HL-60 (cell line): ENCODE results near the gene SRMS.

Source experiments
- TF ChIP-seq, protein P1 (sequence below): IDR thresholded peaks from one replicate; pipeline ENCODE4 v1.5.1; 2011; ENCODE audit warnings: low read length, control low read depth, inconsistent platforms; ENCODE audit not compliant: insufficient read depth
- TF ChIP-seq, protein P2 (sequence below): IDR thresholded peaks from 2 replicates; pipeline ENCODE4 v1.6.1; 2012; ENCODE audit warnings: low read depth; ENCODE audit not compliant: insufficient replicate concordance

DNA sequence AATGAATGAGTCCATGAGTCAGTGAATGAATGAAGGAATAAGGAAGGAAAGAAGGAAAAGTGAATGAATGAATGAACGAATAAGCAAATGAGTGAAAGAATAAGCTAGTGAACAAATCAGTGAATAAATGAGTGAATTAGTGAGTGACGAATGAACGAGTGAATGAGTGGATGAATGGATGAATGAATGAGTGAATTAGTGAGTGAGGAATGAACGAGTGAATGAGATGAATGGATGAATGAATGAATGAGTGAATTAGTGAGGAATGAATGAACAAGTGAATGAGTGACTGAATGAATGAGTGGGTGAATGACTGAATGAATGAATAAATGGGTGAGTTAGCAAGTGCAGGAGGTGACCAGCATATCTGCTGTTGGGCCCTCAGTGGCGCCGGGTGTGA is 3.8 kb downstream of the SRMS start:
- TF ChIP-seq, protein P1, sequence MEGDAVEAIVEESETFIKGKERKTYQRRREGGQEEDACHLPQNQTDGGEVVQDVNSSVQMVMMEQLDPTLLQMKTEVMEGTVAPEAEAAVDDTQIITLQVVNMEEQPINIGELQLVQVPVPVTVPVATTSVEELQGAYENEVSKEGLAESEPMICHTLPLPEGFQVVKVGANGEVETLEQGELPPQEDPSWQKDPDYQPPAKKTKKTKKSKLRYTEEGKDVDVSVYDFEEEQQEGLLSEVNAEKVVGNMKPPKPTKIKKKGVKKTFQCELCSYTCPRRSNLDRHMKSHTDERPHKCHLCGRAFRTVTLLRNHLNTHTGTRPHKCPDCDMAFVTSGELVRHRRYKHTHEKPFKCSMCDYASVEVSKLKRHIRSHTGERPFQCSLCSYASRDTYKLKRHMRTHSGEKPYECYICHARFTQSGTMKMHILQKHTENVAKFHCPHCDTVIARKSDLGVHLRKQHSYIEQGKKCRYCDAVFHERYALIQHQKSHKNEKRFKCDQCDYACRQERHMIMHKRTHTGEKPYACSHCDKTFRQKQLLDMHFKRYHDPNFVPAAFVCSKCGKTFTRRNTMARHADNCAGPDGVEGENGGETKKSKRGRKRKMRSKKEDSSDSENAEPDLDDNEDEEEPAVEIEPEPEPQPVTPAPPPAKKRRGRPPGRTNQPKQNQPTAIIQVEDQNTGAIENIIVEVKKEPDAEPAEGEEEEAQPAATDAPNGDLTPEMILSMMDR, result no peak
- TF ChIP-seq, protein P2, sequence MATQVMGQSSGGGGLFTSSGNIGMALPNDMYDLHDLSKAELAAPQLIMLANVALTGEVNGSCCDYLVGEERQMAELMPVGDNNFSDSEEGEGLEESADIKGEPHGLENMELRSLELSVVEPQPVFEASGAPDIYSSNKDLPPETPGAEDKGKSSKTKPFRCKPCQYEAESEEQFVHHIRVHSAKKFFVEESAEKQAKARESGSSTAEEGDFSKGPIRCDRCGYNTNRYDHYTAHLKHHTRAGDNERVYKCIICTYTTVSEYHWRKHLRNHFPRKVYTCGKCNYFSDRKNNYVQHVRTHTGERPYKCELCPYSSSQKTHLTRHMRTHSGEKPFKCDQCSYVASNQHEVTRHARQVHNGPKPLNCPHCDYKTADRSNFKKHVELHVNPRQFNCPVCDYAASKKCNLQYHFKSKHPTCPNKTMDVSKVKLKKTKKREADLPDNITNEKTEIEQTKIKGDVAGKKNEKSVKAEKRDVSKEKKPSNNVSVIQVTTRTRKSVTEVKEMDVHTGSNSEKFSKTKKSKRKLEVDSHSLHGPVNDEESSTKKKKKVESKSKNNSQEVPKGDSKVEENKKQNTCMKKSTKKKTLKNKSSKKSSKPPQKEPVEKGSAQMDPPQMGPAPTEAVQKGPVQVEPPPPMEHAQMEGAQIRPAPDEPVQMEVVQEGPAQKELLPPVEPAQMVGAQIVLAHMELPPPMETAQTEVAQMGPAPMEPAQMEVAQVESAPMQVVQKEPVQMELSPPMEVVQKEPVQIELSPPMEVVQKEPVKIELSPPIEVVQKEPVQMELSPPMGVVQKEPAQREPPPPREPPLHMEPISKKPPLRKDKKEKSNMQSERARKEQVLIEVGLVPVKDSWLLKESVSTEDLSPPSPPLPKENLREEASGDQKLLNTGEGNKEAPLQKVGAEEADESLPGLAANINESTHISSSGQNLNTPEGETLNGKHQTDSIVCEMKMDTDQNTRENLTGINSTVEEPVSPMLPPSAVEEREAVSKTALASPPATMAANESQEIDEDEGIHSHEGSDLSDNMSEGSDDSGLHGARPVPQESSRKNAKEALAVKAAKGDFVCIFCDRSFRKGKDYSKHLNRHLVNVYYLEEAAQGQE, result no peak
